Transverse colon (tissue), 4 donors: ENCODE measurements around the gene HERC6.

Experiments used
- EP300 ChIP-seq: sonication (generic); formaldehyde crosslinking; IDR thresholded peaks from one replicate; pipeline ENCODE4 v1.6.1; 2017; ENCODE audit warnings: antibody characterized with exemption, low read depth
- POLR2AphosphoS5 ChIP-seq, 3 donors: sonication (generic); formaldehyde crosslinking; IDR thresholded peaks; one replicate each; pipeline ENCODE4 v1.6.1; 2016; ENCODE audit warnings: antibody characterized with exemption in 3 of 3
- TF ChIP-seq, protein P1 (sequence below), 5 experiments: fragments of 200-600 bp in 3 of 5; fragments of 450-650 bp in 2 of 5; sonication (generic) in 3 of 5; IDR thresholded peaks; 1 replicate in 2 of 5; 2 replicates in 3 of 5; pipeline ENCODE4 v1.5.1; 2016 to 2017; ENCODE audit warnings: antibody characterized with exemption in 5 of 5, inconsistent platforms in 3 of 5, mild to moderate bottlenecking in 2 of 5, moderate library complexity in 1 of 5

GRCh38 chr4:88419874-88420273 is 41.2 kb downstream of the HERC6 start:
- TF ChIP-seq POLR2AphosphoS5 (IDR thresholded peaks at IDR 0.05) (no peak), EP300 (no peak)
- TF ChIP-seq, protein P1, sequence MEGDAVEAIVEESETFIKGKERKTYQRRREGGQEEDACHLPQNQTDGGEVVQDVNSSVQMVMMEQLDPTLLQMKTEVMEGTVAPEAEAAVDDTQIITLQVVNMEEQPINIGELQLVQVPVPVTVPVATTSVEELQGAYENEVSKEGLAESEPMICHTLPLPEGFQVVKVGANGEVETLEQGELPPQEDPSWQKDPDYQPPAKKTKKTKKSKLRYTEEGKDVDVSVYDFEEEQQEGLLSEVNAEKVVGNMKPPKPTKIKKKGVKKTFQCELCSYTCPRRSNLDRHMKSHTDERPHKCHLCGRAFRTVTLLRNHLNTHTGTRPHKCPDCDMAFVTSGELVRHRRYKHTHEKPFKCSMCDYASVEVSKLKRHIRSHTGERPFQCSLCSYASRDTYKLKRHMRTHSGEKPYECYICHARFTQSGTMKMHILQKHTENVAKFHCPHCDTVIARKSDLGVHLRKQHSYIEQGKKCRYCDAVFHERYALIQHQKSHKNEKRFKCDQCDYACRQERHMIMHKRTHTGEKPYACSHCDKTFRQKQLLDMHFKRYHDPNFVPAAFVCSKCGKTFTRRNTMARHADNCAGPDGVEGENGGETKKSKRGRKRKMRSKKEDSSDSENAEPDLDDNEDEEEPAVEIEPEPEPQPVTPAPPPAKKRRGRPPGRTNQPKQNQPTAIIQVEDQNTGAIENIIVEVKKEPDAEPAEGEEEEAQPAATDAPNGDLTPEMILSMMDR (IDR thresholded peaks at IDR 0.05) = no peak
